ENCODE results near the gene SLC7A14. TPM values are rescaled to one million over a fixed set of nuclear protein-coding genes. Genes with fewer than 3 reads are reported as not detected.

Gene SLC7A14
- total and polyA plus RNA-seq, 2 donors (not counting 3 experiments of a cell fraction or from before 2014, with no cell fraction given): 0.07 to 0.57 TPM

- no peaks in the 10 kb centered on the region for H3K9me1 ChIP-seq (replicated peaks; ENCODE audit: control insufficient read depth, extremely low read depth, insufficient read depth, low read length)
- no peaks in the 10 kb centered on the region for H3K79me2 ChIP-seq (ENCODE audit: control insufficient read depth, insufficient read depth, low read length)
- FAIRE-seq (no peak), DNase-seq (ENCODE audit: low read depth, low spot score) (no peak)
- POLR2A ChIA-PET: no interaction called here
- H3K36me3 ChIP-seq (ENCODE audit: control insufficient read depth in 2 of 2, extremely low read depth in 1 of 2, insufficient read depth in 2 of 2, low read length in 2 of 2): no peaks in the 10 kb centered on the region
- H3K27me3 ChIP-seq (ENCODE audit: control insufficient read depth in 2 of 2, insufficient read depth in 2 of 2, low read length in 2 of 2): no peaks in the 10 kb centered on the region
- no TSS peak for BruUV-seq (replicated peaks)
- no peaks in the 10 kb centered on the region for H4K20me1 ChIP-seq (replicated peaks; ENCODE audit: control insufficient read depth, extremely low read depth, insufficient read depth, low read length)
- CTCF ChIA-PET: interaction anchor here (0.9 to 1.7 kb wide), 3 partner anchors 10 to 326 kb away, joined by 3 to 5 read pairs (median 4); no protein-coding TSS in a partner anchor
- TF ChIP-seq EZH2 (IDR thresholded peaks at IDR 0.05; ENCODE audit: borderline replicate concordance, low read depth, low read length, severe bottlenecking) (no peak), MYC (IDR thresholded peaks at IDR 0.05; ENCODE audit: low read depth, low read length) (no peak), POLR2AphosphoS5 (IDR thresholded peaks at IDR 0.05; ENCODE audit: insufficient read depth, low read depth, low read length) (no peak), FOS (IDR thresholded peaks at IDR 0.05; ENCODE audit: borderline replicate concordance, insufficient read depth, low read length) (no peak), JUN (IDR thresholded peaks at IDR 0.05; ENCODE audit: borderline replicate concordance, insufficient read depth, insufficient read length, low read depth) (no peak), CTCF (IDR thresholded peaks at IDR 0.05; ENCODE audit: extremely low read depth in 1 of 2, insufficient read depth in 1 of 2, low read depth in 1 of 2, low read length in 2 of 2) (no peak), POLR2A (IDR thresholded peaks at IDR 0.05; ENCODE audit: low read depth, low read length) (no peak), MAX (IDR thresholded peaks at IDR 0.05; ENCODE audit: insufficient read depth, insufficient read length) (no peak), GATA2 (IDR thresholded peaks at IDR 0.05; ENCODE audit: insufficient read depth, insufficient read length, low read depth, low read length) (no peak)
- no peak overlapping the region for H3K4me3 ChIP-seq (replicated peaks in 1 of 3; ENCODE audit: insufficient read depth in 1 of 3, low read depth in 1 of 3, low read length in 3 of 3)
- H3K27ac ChIP-seq (ENCODE audit: insufficient read depth, low read depth, low read length): no peak overlapping the region
- H3K4me2 ChIP-seq (ENCODE audit: insufficient read depth, low read length): no peak overlapping the region
- no peak overlapping the region for H2AFZ ChIP-seq (ENCODE audit: low read depth, low read length)
- intact Hi-C loops (cut with micrococcal nuclease) (no loop called here), dilution Hi-C loops (cut with MboI; ENCODE audit: extremely low pct_ligation_motif_present, low sequenced_read_pairs) (no loop called here)
- no peaks in the 10 kb centered on the region for H3K9me3 ChIP-seq (replicated peaks; ENCODE audit: control insufficient read depth, insufficient read depth, low read length)
- no peaks in the 10 kb centered on the region for H3K4me1 ChIP-seq (ENCODE audit: control insufficient read depth, extremely low read depth, insufficient read depth, low read length)
- H3K9ac ChIP-seq (replicated peaks; ENCODE audit: extremely low read depth, insufficient read depth, low read length): no peak overlapping the region
These were observed 100.6 kb downstream of the SLC7A14 start for GRCh38 chr3:170485294-170485693.
